HAP-1 (cell line): Measurements from ENCODE around the gene BAMBI.

Source experiments
- DNase-seq, 2 experiments: peaks; one replicate each; pipeline ENCODE4 v3.0.0-alpha.2; 2016 to 2020; ENCODE audit warnings: low spot score in 2 of 2
- H3K27me3 ChIP-seq: fragments of 250-450 bp; sonication (Bioruptor Pico); 2 replicates; pipeline ENCODE4 v1.5.1; 2020; ENCODE audit warnings: low read depth, mild to moderate bottlenecking, moderate library complexity
- H3K36me3 ChIP-seq: fragments of 250-450 bp; sonication (Bioruptor Pico); replicated peaks from 2 replicates; pipeline ENCODE4 v1.5.1; 2020; ENCODE audit warnings: mild to moderate bottlenecking
- H3K4me1 ChIP-seq: fragments of 250-450 bp; sonication (Bioruptor Pico); 2 replicates; pipeline ENCODE4 v1.5.1; 2020; ENCODE audit warnings: mild to moderate bottlenecking
- H3K4me3 ChIP-seq: fragments of 250-450 bp; sonication (Bioruptor Pico); 2 replicates; pipeline ENCODE4 v1.5.1; 2020; ENCODE audit warnings: mild to moderate bottlenecking, moderate library complexity
- H3K9me3 ChIP-seq: fragments of 250-450 bp; sonication (Bioruptor Pico); 2 replicates; pipeline ENCODE4 v1.5.1; 2020; ENCODE audit warnings: mild to moderate bottlenecking, moderate library complexity
- in situ Hi-C: fragments of 300-500 bp; cut with MboI; formaldehyde crosslinking; loops from 3 replicates; pipeline ENCODE4 v1.14.3; 2020; ENCODE audit warnings: low sequenced_read_pairs, inconsistent platforms, mixed read lengths

The BAMBI gene

DNA sequence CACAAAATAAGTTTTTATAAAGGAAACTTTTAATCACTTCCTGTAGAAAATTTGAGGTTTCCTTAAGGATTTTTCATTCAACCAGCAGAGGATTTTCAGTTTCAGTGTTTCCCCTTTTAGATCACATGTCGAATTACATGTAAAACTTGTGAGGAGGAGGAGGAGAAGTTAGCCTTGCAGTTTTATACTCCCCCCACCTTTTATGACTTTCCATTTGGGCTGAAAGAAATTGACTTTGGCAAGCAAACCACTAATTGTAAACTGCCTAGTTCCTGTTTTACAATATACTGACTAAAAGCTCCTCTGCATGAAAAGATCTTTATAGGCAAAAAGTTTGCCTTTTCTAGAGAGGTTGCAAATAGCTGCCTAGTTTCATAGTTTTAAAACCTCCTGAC, 3.0 kb downstream of the BAMBI start:
- in situ Hi-C loops: no loop called here
- Histone ChIP-seq H3K9me3 (no peaks in the 10 kb centered on the region), H3K27me3 (no peaks in the 10 kb centered on the region), H3K36me3 (peaks cover 26% of the 10 kb centered on the region), H3K4me3 (peak overlapping the region; percentile 80), H3K4me1 (peaks cover 31% of the 10 kb centered on the region)
- no peak for DNase-seq

- peaks cover 33% of the 10 kb centered on the region for H3K4me1 ChIP-seq
- in situ Hi-C loops: no loop called here
- peaks cover 26% of the 10 kb centered on the region for H3K36me3 ChIP-seq
- no peak for DNase-seq
- H3K4me3 ChIP-seq: no peak overlapping the region
- no peaks in the 10 kb centered on the region for H3K9me3 ChIP-seq
- no peaks in the 10 kb centered on the region for H3K27me3 ChIP-seq
Measured at GRCh38 chr10:28681291-28681763, 4.0 kb downstream of the BAMBI start.

DNA sequence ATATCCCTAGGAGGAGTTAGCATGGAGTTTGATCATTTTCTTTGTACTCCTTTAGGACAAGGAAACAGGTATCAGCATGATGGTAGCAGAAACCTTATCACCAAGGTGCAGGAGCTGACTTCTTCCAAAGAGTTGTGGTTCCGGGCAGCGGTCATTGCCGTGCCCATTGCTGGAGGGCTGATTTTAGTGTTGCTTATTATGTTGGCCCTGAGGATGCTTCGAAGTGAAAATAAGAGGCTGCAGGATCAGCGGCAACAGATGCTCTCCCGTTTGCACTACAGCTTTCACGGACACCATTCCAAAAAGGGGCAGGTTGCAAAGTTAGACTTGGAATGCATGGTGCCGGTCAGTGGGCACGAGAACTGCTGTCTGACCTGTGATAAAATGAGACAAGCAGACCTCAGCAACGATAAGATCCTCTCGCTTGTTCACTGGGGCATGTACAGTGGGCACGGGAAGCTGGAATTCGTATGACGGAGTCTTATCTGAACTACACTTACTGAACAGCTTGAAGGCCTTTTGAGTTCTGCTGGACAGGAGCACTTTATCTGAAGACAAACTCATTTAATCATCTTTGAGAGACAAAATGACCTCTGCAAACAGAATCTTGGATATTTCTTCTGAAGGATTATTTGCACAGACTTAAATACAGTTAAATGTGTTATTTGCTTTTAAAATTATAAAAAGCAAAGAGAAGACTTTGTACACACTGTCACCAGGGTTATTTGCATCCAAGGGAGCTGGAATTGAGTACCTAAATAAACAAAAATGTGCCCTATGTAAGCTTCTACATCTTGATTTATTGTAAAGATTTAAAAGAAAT, 4.8 kb downstream of the BAMBI start:
- in situ Hi-C loops: no loop called here
- H3K36me3 ChIP-seq: peaks cover 26% of the 10 kb centered on the region
- DNase-seq: no peak

DNA sequence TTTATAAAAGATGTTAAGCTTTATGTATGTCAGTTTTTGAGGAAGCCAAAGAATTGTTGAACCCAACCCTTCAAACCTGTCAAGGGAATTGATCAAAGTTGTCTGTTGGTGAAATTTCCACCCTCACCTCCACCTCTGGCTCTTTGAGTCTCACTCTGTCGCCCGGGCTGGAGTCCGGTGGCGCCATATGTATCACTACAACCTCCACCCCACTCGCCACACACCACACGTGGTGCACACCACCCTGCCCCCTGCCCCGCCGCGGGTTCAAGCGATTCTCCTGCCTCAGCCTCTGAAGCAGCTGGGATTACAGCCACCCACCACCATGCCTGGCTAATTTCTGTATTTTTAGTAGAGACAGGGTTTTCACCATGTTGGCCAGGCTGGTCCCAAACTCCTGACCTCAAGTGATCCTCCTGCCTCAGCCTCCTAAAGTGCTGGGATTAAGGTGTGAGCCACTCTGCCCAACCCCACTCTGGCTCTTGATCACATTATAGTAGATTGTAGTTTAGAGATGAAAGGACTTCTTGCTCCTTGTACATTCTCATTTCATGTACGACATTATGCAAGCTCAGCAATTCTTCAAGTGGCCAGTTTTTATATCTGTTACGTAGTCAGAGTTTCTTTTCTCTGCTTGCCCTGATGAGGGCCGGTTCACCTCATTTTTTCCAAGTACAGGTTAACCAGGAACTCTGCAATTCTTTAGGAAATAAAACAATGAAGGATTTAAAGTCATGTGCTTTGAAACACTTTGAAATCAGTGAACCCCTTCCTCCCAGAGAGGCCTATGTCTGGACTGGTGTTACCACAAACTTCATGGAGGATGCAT, 7.0 kb downstream of the BAMBI start:
- no peak overlapping the region for H3K4me3 ChIP-seq
- in situ Hi-C loops: no loop called here

More for the DNA sequence above, 4.8 kb downstream of the BAMBI start:
- Histone ChIP-seq H3K27me3 (no peaks in the 10 kb centered on the region), H3K9me3 (no peaks in the 10 kb centered on the region), H3K4me3 (no peak overlapping the region), H3K4me1 (peaks cover 40% of the 10 kb centered on the region)

GRCh38 chr10:28684986-28685580, 7.8 kb downstream of the BAMBI start:
- H3K36me3 ChIP-seq: peaks cover 26% of the 10 kb centered on the region
- DNase-seq: peak in 1 of 2 experiments; percentile 23
- in situ Hi-C loops: no loop called here
- no peaks in the 10 kb centered on the region for H3K9me3 ChIP-seq
- peaks cover 54% of the 10 kb centered on the region for H3K4me1 ChIP-seq
- no peak overlapping the region for H3K4me3 ChIP-seq
- no peaks in the 10 kb centered on the region for H3K27me3 ChIP-seq

More for the DNA sequence above, 7.0 kb downstream of the BAMBI start:
- H3K4me1 ChIP-seq: peaks cover 54% of the 10 kb centered on the region
- no peaks in the 10 kb centered on the region for H3K27me3 ChIP-seq
- H3K36me3 ChIP-seq: peaks cover 26% of the 10 kb centered on the region
- no peaks in the 10 kb centered on the region for H3K9me3 ChIP-seq
- DNase-seq: no peak

DNA sequence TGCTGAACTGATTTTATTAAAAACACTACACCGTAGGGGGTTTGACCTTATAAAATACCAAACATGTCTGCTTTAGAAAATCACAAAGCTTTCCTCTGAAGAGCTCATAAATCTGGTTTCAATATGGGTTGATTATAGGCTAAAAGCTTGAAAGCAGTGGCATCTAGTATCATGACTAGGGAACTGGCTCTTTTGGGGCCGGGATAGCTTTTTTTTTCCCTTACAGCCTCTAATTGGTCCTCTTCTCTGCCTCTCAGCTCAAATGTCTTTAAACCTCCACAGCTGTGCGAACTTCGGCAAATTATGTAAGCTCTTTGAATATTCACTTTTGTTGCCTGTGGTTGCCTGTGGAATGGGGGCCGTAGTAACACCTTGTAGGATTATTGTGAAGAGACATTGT, 8.4 kb downstream of the BAMBI start:
- in situ Hi-C loops: no loop called here
- Histone ChIP-seq H3K9me3 (no peaks in the 10 kb centered on the region), H3K27me3 (no peaks in the 10 kb centered on the region), H3K4me3 (no peak overlapping the region), H3K4me1 (peaks cover 48% of the 10 kb centered on the region), H3K36me3 (peaks cover 26% of the 10 kb centered on the region)
- peak; percentile 67 to 92 for DNase-seq

GRCh38 chr10:28686835-28687682, 9.7 kb downstream of the BAMBI start:
- Histone ChIP-seq H3K4me1 (peaks cover 42% of the 10 kb centered on the region), H3K27me3 (no peaks in the 10 kb centered on the region), H3K36me3 (peaks cover 14% of the 10 kb centered on the region), H3K4me3 (no peak overlapping the region), H3K9me3 (no peaks in the 10 kb centered on the region)
- DNase-seq: peak in 1 of 2 experiments; percentile 50
- in situ Hi-C loops: no loop called here

DNA sequence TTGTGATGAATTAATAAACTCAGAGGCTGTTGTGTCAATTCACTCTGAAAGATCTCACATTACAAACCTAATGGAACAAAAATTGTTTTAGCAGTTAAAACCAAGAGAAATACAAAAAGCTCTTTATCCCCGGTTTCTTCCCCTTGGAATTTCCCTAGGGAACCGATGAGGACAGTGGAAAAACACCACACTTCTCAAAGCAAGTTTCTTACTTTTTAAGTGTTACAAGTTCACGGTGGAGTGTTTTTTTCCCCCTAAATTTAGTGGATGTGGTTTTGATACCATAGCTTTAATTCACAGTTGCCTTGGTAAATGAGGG, 10.3 kb downstream of the BAMBI start:
- in situ Hi-C loops: no loop called here
- DNase-seq: no peak
- Histone ChIP-seq H3K36me3 (peaks cover 8% of the 10 kb centered on the region), H3K9me3 (no peaks in the 10 kb centered on the region), H3K4me3 (no peak overlapping the region), H3K27me3 (no peaks in the 10 kb centered on the region), H3K4me1 (peaks cover 42% of the 10 kb centered on the region)

GRCh38 chr10:28690545-28690944, 13.2 kb downstream of the BAMBI start:
- Histone ChIP-seq H3K4me1 (peaks cover 29% of the 10 kb centered on the region), H3K36me3 (no peaks in the 10 kb centered on the region), H3K4me3 (no peak overlapping the region), H3K9me3 (no peaks in the 10 kb centered on the region), H3K27me3 (no peaks in the 10 kb centered on the region)
- in situ Hi-C loops: no loop called here
- DNase-seq: no peak

- DNase-seq: no peak
- Histone ChIP-seq H3K4me3 (no peak overlapping the region), H3K27me3 (no peaks in the 10 kb centered on the region), H3K36me3 (no peaks in the 10 kb centered on the region), H3K4me1 (peaks cover 24% of the 10 kb centered on the region), H3K9me3 (no peaks in the 10 kb centered on the region)
- in situ Hi-C loops: no loop called here
Measured at GRCh38 chr10:28691187-28691694, 13.9 kb downstream of the BAMBI start.

DNA sequence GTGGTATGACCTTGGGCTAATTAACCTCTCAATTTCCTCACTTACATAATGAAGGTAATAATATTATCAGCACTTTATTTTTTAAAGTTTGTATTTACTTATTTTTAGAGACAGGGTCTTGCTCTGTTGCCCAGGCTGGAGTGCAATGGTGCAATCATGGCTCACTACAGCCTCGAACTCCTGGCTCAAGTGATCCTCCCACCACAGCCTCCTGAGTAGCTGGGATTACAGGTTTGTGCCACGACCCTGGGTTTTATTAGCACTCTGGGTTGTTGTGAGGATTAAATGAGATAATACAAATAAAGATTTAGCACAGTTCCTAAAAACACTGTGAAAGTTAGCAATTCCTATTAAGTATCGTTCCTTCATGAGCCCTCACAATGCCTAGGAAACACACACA, 14.7 kb downstream of the BAMBI start:
- H3K4me1 ChIP-seq: peaks cover 16% of the 10 kb centered on the region
- H3K9me3 ChIP-seq: no peaks in the 10 kb centered on the region
- no peak overlapping the region for H3K4me3 ChIP-seq
- no peak for DNase-seq
- no peaks in the 10 kb centered on the region for H3K27me3 ChIP-seq
- H3K36me3 ChIP-seq: no peaks in the 10 kb centered on the region
- in situ Hi-C loops: no loop called here

DNA sequence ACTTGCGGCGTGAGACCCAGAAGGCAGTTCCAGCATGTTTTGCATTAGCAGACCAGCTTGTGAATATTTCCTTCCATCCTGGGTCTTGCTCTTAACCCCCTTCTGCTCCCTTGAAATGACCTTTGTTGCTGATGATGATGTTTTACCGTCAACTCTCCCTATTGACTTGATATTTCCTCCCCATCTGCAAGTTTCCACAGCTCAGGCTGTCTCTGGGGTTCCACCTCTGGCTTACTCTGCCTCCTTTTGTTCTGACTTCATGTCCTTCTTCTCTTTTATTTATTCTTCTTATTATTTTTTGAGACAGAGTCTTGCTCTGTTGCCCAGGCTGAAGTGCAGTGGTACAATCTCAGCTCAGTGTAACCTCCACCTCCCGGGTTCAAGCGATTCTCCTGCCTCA, 17.2 kb downstream of the BAMBI start:
- no peak for DNase-seq
- no peaks in the 10 kb centered on the region for H3K9me3 ChIP-seq
- in situ Hi-C loops: no loop called here
- H3K27me3 ChIP-seq: no peaks in the 10 kb centered on the region
- peaks cover 3% of the 10 kb centered on the region; the same call in 1 of the 2 replicates for H3K4me1 ChIP-seq
- H3K4me3 ChIP-seq: no peak overlapping the region
- no peaks in the 10 kb centered on the region for H3K36me3 ChIP-seq

DNA sequence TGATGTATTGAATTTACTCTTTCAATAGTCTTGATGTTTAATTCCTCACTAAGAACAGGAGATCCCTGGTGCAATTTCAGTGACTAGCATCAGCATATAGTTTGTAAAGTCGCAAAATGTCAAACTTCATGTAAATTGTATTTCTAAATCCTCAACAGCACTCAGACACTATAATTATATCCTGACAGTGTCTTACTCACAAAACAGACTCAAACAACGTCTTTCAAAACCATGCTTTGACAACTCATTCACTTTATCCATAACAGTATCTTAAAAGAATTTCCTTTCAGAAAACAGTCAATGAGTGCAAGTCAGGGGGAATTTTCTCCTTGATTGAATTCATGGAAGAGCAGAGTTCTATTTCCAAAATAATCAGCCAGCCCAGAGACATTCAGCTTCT, 20.8 kb downstream of the BAMBI start:
- H3K4me3 ChIP-seq: no peak overlapping the region
- in situ Hi-C loops: no loop called here

More for the DNA sequence above, 20.8 kb downstream of the BAMBI start:
- no peak for DNase-seq
- peaks cover 2% of the 10 kb centered on the region; the same call in 1 of the 2 replicates for H3K9me3 ChIP-seq
- H3K36me3 ChIP-seq: no peaks in the 10 kb centered on the region
- H3K27me3 ChIP-seq: no peaks in the 10 kb centered on the region
- peaks cover 3% of the 10 kb centered on the region; the same call in 1 of the 2 replicates for H3K4me1 ChIP-seq
